HCT116 (cell line): ENCODE measurements around the gene PSRC1. TPM values are rescaled to one million over a fixed set of nuclear protein-coding genes. Genes with fewer than 3 reads are reported as not detected.

ENCODE experiments used
- ATAC-seq: fragments of 200-7000 bp; cut with Tn5 transposase; 2 replicates; pipeline ENCODE4 v1.9.1; 2020; ENCODE audit warnings: mild to moderate bottlenecking, moderate library complexity
- BruUV-seq: library from RNA; stranded (reverse); fragments of 400-500 nt; replicated peaks from 2 replicates; lab custom pipeline; 2021; lab: Mats Ljungman, UMichigan
- CTCF ChIA-PET: fragments of 300-600 bp; sonication (Branson Sonifier 250); formaldehyde crosslinking; loops from one replicate; lab custom pipeline; 2021; ENCODE audit warnings: antibody characterized with exemption; lab: Charles Lee
- POLR2A ChIA-PET: fragments of 300-600, 350-600 bp; sonication (Branson Sonifier 250); formaldehyde crosslinking; loops from one replicate; lab custom pipeline; 2021; ENCODE audit warnings: antibody characterized with exemption; lab: Charles Lee
- RAD21 ChIA-PET, 2 experiments: fragments of 300-600 bp; sonication (Branson Sonifier 250); formaldehyde crosslinking; loops; one replicate each; lab custom pipeline; 2023; ENCODE audit warnings: low total read pairs in 2 of 2; ENCODE audit not compliant: uncharacterized antibody in 2 of 2, unreplicated experiment in 2 of 2, low non-redundant PET in 1 of 2; lab: Charles Lee
- DNase-seq: peaks from one replicate; pipeline ENCODE4 v3.0.0-alpha.2; 2010; ENCODE audit warnings: low read depth, low spot score
- H2AFZ ChIP-seq: fragments of 200-600 bp; shearing (Covaris generic), sonication (generic); 2 replicates; pipeline ENCODE4 v1.6.1; 2017; ENCODE audit warnings: low read depth, mixed run types, mixed read lengths, antibody characterized with exemption, low read length; ENCODE audit not compliant: poor library complexity, severe bottlenecking
- H3K27ac ChIP-seq: 2 replicates; pipeline ENCODE4 v1.5.1; 2012; ENCODE audit warnings: low read depth, low read length
- H3K27me3 ChIP-seq: fragments of 200-600 bp; sonication (generic); 2 replicates; pipeline ENCODE4 v1.6.1; 2016; ENCODE audit warnings: mixed run types, low read length, mixed read lengths; ENCODE audit not compliant: insufficient read depth
- H3K36me3 ChIP-seq, 2 experiments: fragments of 200-500 bp in 1 of 2; fragments of 200-600 bp in 1 of 2; sonication (Bioruptor generic) in 1 of 2; sonication (generic) in 1 of 2; 2 replicates each; pipeline versions ENCODE4 v1.5.1 to v1.6.1; 2014 to 2016; ENCODE audit warnings: low read length in 2 of 2, inconsistent platforms in 1 of 2, mixed read lengths in 1 of 2, mixed run types in 1 of 2; ENCODE audit not compliant: insufficient read depth in 2 of 2, control insufficient read depth in 1 of 2
- H3K4me1 ChIP-seq, 2 experiments: fragments of 200-600 bp in 1 of 2; sonication (generic) in 1 of 2; 2 replicates each; pipeline versions ENCODE4 v1.5.1 to v1.6.1; 2012 to 2017; ENCODE audit warnings: low read length in 2 of 2, inconsistent platforms in 1 of 2, mild to moderate bottlenecking in 1 of 2, mixed read lengths in 1 of 2, mixed run types in 1 of 2, moderate library complexity in 1 of 2; ENCODE audit not compliant: insufficient read depth in 2 of 2, control insufficient read depth in 1 of 2
- H3K4me2 ChIP-seq: fragments of 200-600 bp; sonication (generic); 2 replicates; pipeline ENCODE4 v1.6.1; 2017; ENCODE audit warnings: mixed run types, low read length, mixed read lengths
- H3K4me3 ChIP-seq, 2 experiments: fragments of 200-600 bp in 1 of 2; sonication (generic) in 1 of 2; replicated peaks in 1 of 2; 2 replicates each; pipeline ENCODE4 v1.5.1; 2011 to 2016; ENCODE audit warnings: low read length in 2 of 2, control low read depth in 1 of 2, low read depth in 1 of 2, mild to moderate bottlenecking in 1 of 2, mixed read lengths in 1 of 2, mixed run types in 1 of 2
- H3K79me2 ChIP-seq: fragments of 200-600 bp; sonication (generic); 2 replicates; pipeline ENCODE4 v1.6.1; 2017; ENCODE audit warnings: mild to moderate bottlenecking, mixed run types, low read length, moderate library complexity, mixed read lengths; ENCODE audit not compliant: insufficient read depth
- H3K9ac ChIP-seq: fragments of 200-600 bp; sonication (generic); 2 replicates; pipeline ENCODE4 v1.6.1; 2016; ENCODE audit warnings: low read length, mixed read lengths
- H3K9me2 ChIP-seq: fragments of 200-600 bp; sonication (generic), shearing (Covaris generic); 2 replicates; pipeline ENCODE4 v1.6.1; 2017; ENCODE audit warnings: mixed run types, mild to moderate bottlenecking, moderate library complexity; ENCODE audit not compliant: insufficient read depth
- H3K9me3 ChIP-seq, 2 experiments: fragments of 200-500 bp in 1 of 2; fragments of 200-600 bp in 1 of 2; sonication (Bioruptor generic) in 1 of 2; sonication (generic) in 1 of 2; 2 replicates each; pipeline ENCODE4 v1.6.1; 2014 to 2017; ENCODE audit warnings: low read length in 2 of 2, mixed read lengths in 2 of 2, inconsistent platforms in 1 of 2, low read depth in 1 of 2, mild to moderate bottlenecking in 1 of 2, mixed run types in 1 of 2, moderate library complexity in 1 of 2; ENCODE audit not compliant: control insufficient read depth in 1 of 2, insufficient read depth in 1 of 2
- H4K20me1 ChIP-seq: fragments of 200-600 bp; sonication (generic), shearing (Covaris generic); 2 replicates; pipeline ENCODE4 v1.6.1; 2017; ENCODE audit warnings: mixed run types, mild to moderate bottlenecking, moderate library complexity; ENCODE audit not compliant: insufficient read depth
- EGR1 ChIP-seq: IDR thresholded peaks from 2 replicates; pipeline ENCODE4 v1.6.1; 2012; ENCODE audit warnings: low read depth
- FOSL1 ChIP-seq: IDR thresholded peaks from 2 replicates; pipeline ENCODE4 v1.6.1; 2012; ENCODE audit warnings: low read depth
- POLR2AphosphoS5 ChIP-seq: IDR thresholded peaks from 2 replicates; pipeline ENCODE4 v1.6.1; 2011; ENCODE audit warnings: mild to moderate bottlenecking, low read depth, low read length, moderate library complexity
- TCF7L2 ChIP-seq: IDR thresholded peaks from 2 replicates; pipeline ENCODE4 v1.7.0; 2011; ENCODE audit warnings: borderline replicate concordance, inconsistent platforms; ENCODE audit not compliant: insufficient read depth, insufficient read length; ENCODE audit errors: extremely low read depth
- ZFX ChIP-seq: fragments of 450-650 bp; IDR thresholded peaks from 2 replicates; pipeline ENCODE4 v1.6.1; 2017
- intact Hi-C: fragments of 100-400 bp; cut with micrococcal nuclease; formaldehyde crosslinking; loops from 2 replicates; pipeline ENCODE4 v1.10.0; 2022
- total RNA-seq: library from RNA; stranded (reverse); gene quantifications from one replicate; pipeline ENCODE4 v1.2.1, GENCODE V29; 2021; ENCODE audit not compliant: unreplicated experiment
- TF ChIP-seq, protein P1 (sequence below): IDR thresholded peaks from 2 replicates; pipeline ENCODE4 v1.6.1; 2011; ENCODE audit warnings: mild to moderate bottlenecking, low read length, moderate library complexity; ENCODE audit not compliant: insufficient replicate concordance; ENCODE audit errors: extremely low read depth

Gene PSRC1
- total RNA-seq, 1 experiment from 2014 or later, result 44.8 TPM

DNA sequence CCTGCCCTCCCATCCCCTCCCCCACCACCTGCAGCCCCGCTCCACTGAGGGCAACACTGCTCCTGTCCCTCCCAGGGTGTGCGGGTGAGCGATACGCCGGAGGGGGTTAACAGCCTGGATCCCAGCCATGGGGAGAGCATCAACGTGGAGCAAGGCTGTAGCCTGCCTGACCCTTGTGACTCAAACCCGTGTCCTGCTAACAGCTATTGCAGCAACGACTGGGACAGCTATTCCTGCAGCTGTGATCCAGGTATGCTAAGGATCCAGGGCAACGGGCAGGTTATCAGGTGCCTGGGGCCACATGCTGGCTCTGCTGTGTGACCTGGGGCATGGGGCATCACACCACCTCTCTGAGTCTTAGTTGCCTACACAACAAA, 18.6 kb downstream of the PSRC1 start:
- intact Hi-C loops, result no loop called here
- H3K9me3 ChIP-seq, result no peaks in the 10 kb centered on the region
- H3K79me2 ChIP-seq, result no peaks in the 10 kb centered on the region
- H3K36me3 ChIP-seq, result peaks cover 0 to 4% of the 10 kb centered on the region in 2 experiments; a peak in 1 of 4 replicates
- H3K4me1 ChIP-seq, result peaks cover 0 to 9% of the 10 kb centered on the region in 2 experiments; a peak in 2 of 4 replicates
- CTCF ChIA-PET, result interaction anchor here (0.6 to 1.0 kb wide), 7 partner anchors 22 to 948 kb away, joined by 3 to 7 read pairs (median 3); a partner anchor contains a TSS
- no peak overlapping the region for H3K4me3 ChIP-seq
- no peak for DNase-seq
- POLR2A ChIA-PET, result interaction anchor here (0.6 kb wide), 1 partner anchor 301 kb away, joined by 3 read pairs; the partner anchor contains the start of gene CLCC1
- RAD21 ChIA-PET, result no interaction called here
- no peaks in the 10 kb centered on the region for H3K27me3 ChIP-seq
- TF ChIP-seq TCF7L2, result no peak
- TF ChIP-seq ZFX, result no peak
- TF ChIP-seq FOSL1, result no peak
- TF ChIP-seq, protein P1, sequence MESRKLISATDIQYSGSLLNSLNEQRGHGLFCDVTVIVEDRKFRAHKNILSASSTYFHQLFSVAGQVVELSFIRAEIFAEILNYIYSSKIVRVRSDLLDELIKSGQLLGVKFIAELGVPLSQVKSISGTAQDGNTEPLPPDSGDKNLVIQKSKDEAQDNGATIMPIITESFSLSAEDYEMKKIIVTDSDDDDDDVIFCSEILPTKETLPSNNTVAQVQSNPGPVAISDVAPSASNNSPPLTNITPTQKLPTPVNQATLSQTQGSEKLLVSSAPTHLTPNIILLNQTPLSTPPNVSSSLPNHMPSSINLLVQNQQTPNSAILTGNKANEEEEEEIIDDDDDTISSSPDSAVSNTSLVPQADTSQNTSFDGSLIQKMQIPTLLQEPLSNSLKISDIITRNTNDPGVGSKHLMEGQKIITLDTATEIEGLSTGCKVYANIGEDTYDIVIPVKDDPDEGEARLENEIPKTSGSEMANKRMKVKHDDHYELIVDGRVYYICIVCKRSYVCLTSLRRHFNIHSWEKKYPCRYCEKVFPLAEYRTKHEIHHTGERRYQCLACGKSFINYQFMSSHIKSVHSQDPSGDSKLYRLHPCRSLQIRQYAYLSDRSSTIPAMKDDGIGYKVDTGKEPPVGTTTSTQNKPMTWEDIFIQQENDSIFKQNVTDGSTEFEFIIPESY, result no peak
- TF ChIP-seq EGR1, result no peak
- TF ChIP-seq POLR2AphosphoS5, result no peak
- no peak overlapping the region; the same call in 1 of the 2 replicates for H3K27ac ChIP-seq
- H3K9me2 ChIP-seq, result no peaks in the 10 kb centered on the region
- no peak overlapping the region for H3K9ac ChIP-seq
- no peak overlapping the region for H2AFZ ChIP-seq
- no peak for ATAC-seq
- no peak overlapping the region for H3K4me2 ChIP-seq
- H4K20me1 ChIP-seq, result no peaks in the 10 kb centered on the region
- BruUV-seq, result no TSS peak
